ENCODE results near the gene BMP5. TPM values are rescaled to one million over a fixed set of nuclear protein-coding genes. Genes with fewer than 3 reads are reported as not detected.

BMP5 gene
- total and polyA plus RNA-seq, 9 of the 15 experiments (the other 6 are each of a cell fraction or from before 2014, with no cell fraction given) = not detected

- in situ Hi-C loops (cut with MboI) (no loop called here), intact Hi-C loops (cut with micrococcal nuclease) (no loop called here)
- ATAC-seq (no peak), FAIRE-seq (no peak), DNase-seq (ENCODE audit: extremely low read depth in 1 of 4, low spot score in 3 of 4) (no peak)
- H2AFZ ChIP-seq (ENCODE audit: low read depth, low read length) = no peak overlapping the region
- ChIA-PET POLR2A (no interaction called here), CTCF (ENCODE audit: low intra/inter-chr PET ratio) (no interaction called here)
- no peaks in the 10 kb centered on the region for H3K36me3 ChIP-seq (ENCODE audit: control insufficient read depth, insufficient read depth, low read length)
- no TSS peak for BruUV-seq (replicated peaks)
- H3K9ac ChIP-seq (ENCODE audit: insufficient read depth in 1 of 2, low read depth in 2 of 2, low read length in 2 of 2) = no peak overlapping the region
- no peaks in the 10 kb centered on the region for H4K20me1 ChIP-seq (replicated peaks; ENCODE audit: control insufficient read depth, insufficient read depth, low read length)
- no peaks in the 10 kb centered on the region for H3K9me1 ChIP-seq (ENCODE audit: control insufficient read depth, insufficient read depth, low read length)
- no peaks in the 10 kb centered on the region for H3K27me3 ChIP-seq (ENCODE audit: control insufficient read depth in 2 of 2, insufficient read depth in 2 of 2, low read length in 2 of 2)
- H3K4me3 ChIP-seq = no peak overlapping the region
- H3K4me1 ChIP-seq (replicated peaks in 1 of 2; ENCODE audit: control insufficient read depth in 2 of 2, insufficient read depth in 2 of 2, low read length in 2 of 2) = no peaks in the 10 kb centered on the region
- no peak overlapping the region for H3K27ac ChIP-seq (ENCODE audit: extremely low read depth, low read depth, low read length)
- H3K79me2 ChIP-seq (ENCODE audit: control insufficient read depth, insufficient read depth, low read length) = no peaks in the 10 kb centered on the region
- no peaks in the 10 kb centered on the region for H3K9me3 ChIP-seq (replicated peaks; ENCODE audit: control insufficient read depth, insufficient read depth, low read depth, low read length)
- H3K4me2 ChIP-seq (ENCODE audit: insufficient read depth, low read length) = no peak overlapping the region
- TF ChIP-seq ZNF780A (CRISPR knock-in tag; IDR thresholded peaks at IDR 0.05) (no peak), ARID2 (IDR thresholded peaks at IDR 0.05) (no peak), USF1 (CRISPR knock-in tag; IDR thresholded peaks at IDR 0.05) (no peak), U2AF2 (optimal IDR thresholded peaks at IDR 0.05; ENCODE audit: low read depth, low read length) (no peak), PREB (CRISPR knock-in tag; IDR thresholded peaks at IDR 0.05) (no peak), CREB3L1 (IDR thresholded peaks at IDR 0.05; ENCODE audit: borderline replicate concordance, low read depth) (no peak), MEF2D (tag; conservative IDR thresholded peaks at IDR 0.05; ENCODE audit: low read depth) (no peak), PRPF4 (IDR thresholded peaks at IDR 0.05; ENCODE audit: insufficient read depth, low read depth, low read length, poor library complexity, severe bottlenecking) (no peak)
Observed at GRCh38 chr6:55839080-55839479, 36.3 kb downstream of the BMP5 start.

All from K562 (cell line).